WTC11 (cell line): Measurements from ENCODE around the gene CALN1. TPM values are rescaled to one million over a fixed set of nuclear protein-coding genes. Genes with fewer than 3 reads are reported as not detected.

Experiments
- ATAC-seq: fragments of 200-7000 bp; cut with Tn5 transposase; 2 replicates; pipeline ENCODE4 v1.10.0; 2021; ENCODE audit warnings: mild to moderate bottlenecking, moderate library complexity
- CTCF ChIA-PET: fragments of 300-600 bp; sonication (Branson Sonifier 250); formaldehyde crosslinking; loops from one replicate; lab custom pipeline; 2021; ENCODE audit warnings: antibody characterized with exemption; lab: Charles Lee
- POLR2A ChIA-PET: fragments of 350-600 bp; sonication (Branson Sonifier 250); formaldehyde crosslinking; loops from one replicate; lab custom pipeline; 2021; ENCODE audit warnings: antibody characterized with exemption; lab: Charles Lee
- DNase-seq: peaks from one replicate; pipeline ENCODE4 v3.0.0; 2021; ENCODE audit warnings: low spot score
- H3K27ac Mint-ChIP-seq: 2 replicates; pipeline ENCODE4 v1.8.0; 2021; ENCODE audit warnings: mixed read lengths
- H3K27me3 Mint-ChIP-seq: 2 replicates; pipeline ENCODE4 v1.8.0; 2021; ENCODE audit warnings: low read depth, mild to moderate bottlenecking, moderate library complexity, mixed read lengths
- H3K36me3 Mint-ChIP-seq: 2 replicates; pipeline ENCODE4 v1.8.0; 2021; ENCODE audit warnings: mixed read lengths
- H3K4me1 Mint-ChIP-seq: 2 replicates; pipeline ENCODE4 v1.8.0; 2022; ENCODE audit warnings: mixed read lengths
- H3K4me3 Mint-ChIP-seq: 2 replicates; pipeline ENCODE4 v1.8.0; 2021; ENCODE audit warnings: mild to moderate bottlenecking, moderate library complexity, mixed read lengths
- H3K9me3 Mint-ChIP-seq: 2 replicates; pipeline ENCODE4 v1.8.0; 2021; ENCODE audit warnings: mixed read lengths
- CREB1 ChIP-seq: sonication (generic); formaldehyde crosslinking; IDR thresholded peaks from 2 replicates; pipeline ENCODE4 v1.8.0; 2023; ENCODE audit warnings: mild to moderate bottlenecking, missing genetic modification reagents
- EMX1 ChIP-seq: fragments of 250-450 bp; sonication (Bioruptor Pico); IDR thresholded peaks from 2 replicates; pipeline ENCODE4 v1.8.0; 2021; ENCODE audit warnings: mild to moderate bottlenecking
- ETV6 ChIP-seq: sonication (generic); formaldehyde crosslinking; IDR thresholded peaks from 2 replicates; pipeline ENCODE4 v1.8.1; 2022; ENCODE audit warnings: mild to moderate bottlenecking, missing genetic modification reagents
- FOXP1 ChIP-seq: sonication (generic); formaldehyde crosslinking; IDR thresholded peaks from 2 replicates; pipeline ENCODE4 v1.8.0; 2022; ENCODE audit warnings: missing genetic modification reagents, mild to moderate bottlenecking, moderate library complexity, borderline replicate concordance
- GABPB1 ChIP-seq: sonication (generic); formaldehyde crosslinking; IDR thresholded peaks from 2 replicates; pipeline ENCODE4 v1.8.1; 2023; ENCODE audit warnings: mild to moderate bottlenecking, missing genetic modification reagents
- JAZF1 ChIP-seq: fragments of 250-450 bp; sonication (Bioruptor Pico); IDR thresholded peaks from 2 replicates; pipeline ENCODE4 v1.9.0; 2021; ENCODE audit warnings: moderate library complexity, mild to moderate bottlenecking, inconsistent platforms
- MAX ChIP-seq: sonication (generic); formaldehyde crosslinking; IDR thresholded peaks from 2 replicates; pipeline ENCODE4 v1.8.0; 2022; ENCODE audit warnings: mild to moderate bottlenecking, missing genetic modification reagents
- MLX ChIP-seq: sonication (generic); formaldehyde crosslinking; IDR thresholded peaks from 2 replicates; pipeline ENCODE4 v1.8.1; 2023; ENCODE audit warnings: mild to moderate bottlenecking, missing genetic modification reagents, moderate library complexity
- RELA ChIP-seq: sonication (generic); formaldehyde crosslinking; IDR thresholded peaks from 2 replicates; pipeline ENCODE4 v1.8.1; 2022; ENCODE audit warnings: missing genetic modification reagents, mild to moderate bottlenecking, borderline replicate concordance
- SMAD3 ChIP-seq: sonication (generic); formaldehyde crosslinking; IDR thresholded peaks from 2 replicates; pipeline ENCODE4 v1.8.0; 2022; ENCODE audit warnings: missing genetic modification reagents, mild to moderate bottlenecking, borderline replicate concordance
- SP1 ChIP-seq: sonication (generic); formaldehyde crosslinking; conservative IDR thresholded peaks from 2 replicates; pipeline ENCODE4 v1.8.1; 2022; ENCODE audit warnings: missing genetic modification reagents
- ZNF232 ChIP-seq: sonication (generic); formaldehyde crosslinking; IDR thresholded peaks from 2 replicates; pipeline ENCODE4 v1.8.0; 2022; ENCODE audit warnings: mild to moderate bottlenecking, missing genetic modification reagents
- ZNF281 ChIP-seq: sonication (generic); formaldehyde crosslinking; IDR thresholded peaks from 2 replicates; pipeline ENCODE4 v1.8.0; 2023; ENCODE audit warnings: mild to moderate bottlenecking, missing genetic modification reagents
- ZNF423 ChIP-seq: fragments of 250-450 bp; sonication (Bioruptor Pico); IDR thresholded peaks from 2 replicates; pipeline ENCODE4 v2.1.2; 2022; ENCODE audit warnings: mild to moderate bottlenecking, moderate library complexity
- total RNA-seq: library from RNA; stranded (reverse); gene quantifications from 3 replicates; pipeline ENCODE4 v1.2.3, GENCODE V29; 2021
- TF ChIP-seq, protein P1 (sequence below): fragments of 250-450 bp; sonication (Bioruptor Pico); IDR thresholded peaks from 2 replicates; pipeline ENCODE4 v1.9.0; 2021; ENCODE audit warnings: mild to moderate bottlenecking
- TF ChIP-seq, protein P2 (sequence below): sonication (generic); formaldehyde crosslinking; IDR thresholded peaks from 2 replicates; pipeline ENCODE4 v1.8.0; 2023; ENCODE audit warnings: missing genetic modification reagents, mild to moderate bottlenecking, borderline replicate concordance
- TF ChIP-seq, protein P3 (sequence below): sonication (generic); formaldehyde crosslinking; IDR thresholded peaks from 2 replicates; pipeline ENCODE4 v1.8.1; 2023; ENCODE audit warnings: mild to moderate bottlenecking, missing genetic modification reagents
- TF ChIP-seq, protein P4 (sequence below): sonication (generic); formaldehyde crosslinking; conservative IDR thresholded peaks from 2 replicates; pipeline ENCODE4 v1.8.1; 2023; ENCODE audit warnings: mild to moderate bottlenecking, low read depth, missing genetic modification reagents, moderate library complexity

CALN1 gene
- total RNA-seq, 1 experiment from 2014 or later = 10.5 TPM

GRCh38 chr7:72321081-72321480 lies 91.1 kb downstream of the CALN1 start (continued):
- no peak for TF ChIP-seq ETV6 (CRISPR knock-in tag)

DNA sequence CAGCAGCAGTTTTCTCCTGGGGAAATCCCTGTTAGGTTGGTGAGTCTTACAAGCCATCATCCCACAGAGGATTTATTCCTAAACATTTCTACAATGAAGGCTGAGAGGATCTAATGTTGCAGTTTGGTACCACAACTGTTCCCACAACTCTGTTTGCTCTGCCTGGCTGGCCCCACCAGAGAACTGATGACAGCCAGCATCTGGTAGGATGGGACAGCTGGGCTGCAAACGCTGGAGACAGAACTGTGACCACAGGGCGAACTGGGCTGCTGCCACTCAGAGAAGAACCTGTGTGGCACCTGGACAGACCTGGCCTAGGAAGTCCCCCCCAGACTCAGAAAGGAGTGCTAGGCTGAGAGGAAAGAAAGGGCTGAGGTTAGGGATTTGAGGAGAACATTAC lies 94.8 kb downstream of the CALN1 start:
- ChIA-PET POLR2A (no interaction called here), CTCF (no interaction called here)
- no peaks in the 10 kb centered on the region for H3K27me3 Mint-ChIP-seq
- H3K9me3 Mint-ChIP-seq = peaks cover 8% of the 10 kb centered on the region
- no peak for TF ChIP-seq ZNF232 (CRISPR knock-in tag)
- no peak for TF ChIP-seq SP1 (CRISPR knock-in tag)
- no peak for TF ChIP-seq ZNF423 (CRISPR knock-in tag)
- no peak for ATAC-seq
- no peak overlapping the region for H3K4me3 Mint-ChIP-seq
- peaks cover 8% of the 10 kb centered on the region; the same call in 1 of the 2 replicates for H3K36me3 Mint-ChIP-seq
- no peak for DNase-seq
- H3K27ac Mint-ChIP-seq = no peak overlapping the region
- peaks cover 5% of the 10 kb centered on the region; the same call in 1 of the 2 replicates for H3K4me1 Mint-ChIP-seq

DNA sequence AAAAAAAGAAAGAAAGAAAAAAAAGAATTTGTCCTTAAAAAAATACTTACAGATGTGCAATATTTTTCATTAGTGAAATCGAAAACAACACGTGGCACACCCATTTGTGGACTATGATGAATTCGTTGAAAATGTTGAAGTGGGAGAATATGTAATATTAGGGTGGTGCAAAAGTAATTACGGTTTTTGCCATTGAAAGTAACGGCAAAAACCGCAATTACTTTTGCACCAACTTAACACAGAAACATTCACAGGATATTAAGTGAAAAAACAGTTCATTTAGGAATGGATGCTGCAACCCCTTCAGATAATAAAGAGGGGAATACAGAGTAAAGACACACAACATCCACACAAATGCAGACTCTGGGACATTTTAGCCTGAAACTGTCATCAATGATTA lies 96.0 kb downstream of the CALN1 start:
- POLR2A ChIA-PET = no interaction called here
- Mint-ChIP-seq H3K27ac (no peak overlapping the region), H3K36me3 (peaks cover 8% of the 10 kb centered on the region; the same call in 1 of the 2 replicates), H3K9me3 (peaks cover 5% of the 10 kb centered on the region), H3K27me3 (no peaks in the 10 kb centered on the region), H3K4me3 (no peak overlapping the region), H3K4me1 (peaks cover 5% of the 10 kb centered on the region; the same call in 1 of the 2 replicates)
- DNase-seq (no peak), ATAC-seq (no peak)
- CTCF ChIA-PET = interaction anchor here (1.3 kb wide), 1 partner anchor 38 kb away, joined by 3 read pairs; no protein-coding TSS in a partner anchor
- no peak for TF ChIP-seq FOXP1 (CRISPR knock-in tag)
- TF ChIP-seq, protein P1, sequence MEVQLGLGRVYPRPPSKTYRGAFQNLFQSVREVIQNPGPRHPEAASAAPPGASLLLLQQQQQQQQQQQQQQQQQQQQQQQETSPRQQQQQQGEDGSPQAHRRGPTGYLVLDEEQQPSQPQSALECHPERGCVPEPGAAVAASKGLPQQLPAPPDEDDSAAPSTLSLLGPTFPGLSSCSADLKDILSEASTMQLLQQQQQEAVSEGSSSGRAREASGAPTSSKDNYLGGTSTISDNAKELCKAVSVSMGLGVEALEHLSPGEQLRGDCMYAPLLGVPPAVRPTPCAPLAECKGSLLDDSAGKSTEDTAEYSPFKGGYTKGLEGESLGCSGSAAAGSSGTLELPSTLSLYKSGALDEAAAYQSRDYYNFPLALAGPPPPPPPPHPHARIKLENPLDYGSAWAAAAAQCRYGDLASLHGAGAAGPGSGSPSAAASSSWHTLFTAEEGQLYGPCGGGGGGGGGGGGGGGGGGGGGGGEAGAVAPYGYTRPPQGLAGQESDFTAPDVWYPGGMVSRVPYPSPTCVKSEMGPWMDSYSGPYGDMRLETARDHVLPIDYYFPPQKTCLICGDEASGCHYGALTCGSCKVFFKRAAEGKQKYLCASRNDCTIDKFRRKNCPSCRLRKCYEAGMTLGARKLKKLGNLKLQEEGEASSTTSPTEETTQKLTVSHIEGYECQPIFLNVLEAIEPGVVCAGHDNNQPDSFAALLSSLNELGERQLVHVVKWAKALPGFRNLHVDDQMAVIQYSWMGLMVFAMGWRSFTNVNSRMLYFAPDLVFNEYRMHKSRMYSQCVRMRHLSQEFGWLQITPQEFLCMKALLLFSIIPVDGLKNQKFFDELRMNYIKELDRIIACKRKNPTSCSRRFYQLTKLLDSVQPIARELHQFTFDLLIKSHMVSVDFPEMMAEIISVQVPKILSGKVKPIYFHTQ = no peak
- TF ChIP-seq, protein P2, sequence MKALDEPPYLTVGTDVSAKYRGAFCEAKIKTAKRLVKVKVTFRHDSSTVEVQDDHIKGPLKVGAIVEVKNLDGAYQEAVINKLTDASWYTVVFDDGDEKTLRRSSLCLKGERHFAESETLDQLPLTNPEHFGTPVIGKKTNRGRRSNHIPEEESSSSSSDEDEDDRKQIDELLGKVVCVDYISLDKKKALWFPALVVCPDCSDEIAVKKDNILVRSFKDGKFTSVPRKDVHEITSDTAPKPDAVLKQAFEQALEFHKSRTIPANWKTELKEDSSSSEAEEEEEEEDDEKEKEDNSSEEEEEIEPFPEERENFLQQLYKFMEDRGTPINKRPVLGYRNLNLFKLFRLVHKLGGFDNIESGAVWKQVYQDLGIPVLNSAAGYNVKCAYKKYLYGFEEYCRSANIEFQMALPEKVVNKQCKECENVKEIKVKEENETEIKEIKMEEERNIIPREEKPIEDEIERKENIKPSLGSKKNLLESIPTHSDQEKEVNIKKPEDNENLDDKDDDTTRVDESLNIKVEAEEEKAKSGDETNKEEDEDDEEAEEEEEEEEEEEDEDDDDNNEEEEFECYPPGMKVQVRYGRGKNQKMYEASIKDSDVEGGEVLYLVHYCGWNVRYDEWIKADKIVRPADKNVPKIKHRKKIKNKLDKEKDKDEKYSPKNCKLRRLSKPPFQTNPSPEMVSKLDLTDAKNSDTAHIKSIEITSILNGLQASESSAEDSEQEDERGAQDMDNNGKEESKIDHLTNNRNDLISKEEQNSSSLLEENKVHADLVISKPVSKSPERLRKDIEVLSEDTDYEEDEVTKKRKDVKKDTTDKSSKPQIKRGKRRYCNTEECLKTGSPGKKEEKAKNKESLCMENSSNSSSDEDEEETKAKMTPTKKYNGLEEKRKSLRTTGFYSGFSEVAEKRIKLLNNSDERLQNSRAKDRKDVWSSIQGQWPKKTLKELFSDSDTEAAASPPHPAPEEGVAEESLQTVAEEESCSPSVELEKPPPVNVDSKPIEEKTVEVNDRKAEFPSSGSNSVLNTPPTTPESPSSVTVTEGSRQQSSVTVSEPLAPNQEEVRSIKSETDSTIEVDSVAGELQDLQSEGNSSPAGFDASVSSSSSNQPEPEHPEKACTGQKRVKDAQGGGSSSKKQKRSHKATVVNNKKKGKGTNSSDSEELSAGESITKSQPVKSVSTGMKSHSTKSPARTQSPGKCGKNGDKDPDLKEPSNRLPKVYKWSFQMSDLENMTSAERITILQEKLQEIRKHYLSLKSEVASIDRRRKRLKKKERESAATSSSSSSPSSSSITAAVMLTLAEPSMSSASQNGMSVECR (CRISPR knock-in tag) = no peak
- TF ChIP-seq GABPB1 (CRISPR knock-in tag) = no peak
- no peak for TF ChIP-seq ZNF232 (CRISPR knock-in tag)
- no peak for TF ChIP-seq ZNF281 (CRISPR knock-in tag)
- no peak for TF ChIP-seq JAZF1 (CRISPR knock-in tag)
- no peak for TF ChIP-seq MLX (CRISPR knock-in tag)
- TF ChIP-seq EMX1 (CRISPR knock-in tag) = no peak
- TF ChIP-seq SMAD3 (CRISPR knock-in tag) = no peak
- no peak for TF ChIP-seq MAX (CRISPR knock-in tag)
- TF ChIP-seq, protein P3, sequence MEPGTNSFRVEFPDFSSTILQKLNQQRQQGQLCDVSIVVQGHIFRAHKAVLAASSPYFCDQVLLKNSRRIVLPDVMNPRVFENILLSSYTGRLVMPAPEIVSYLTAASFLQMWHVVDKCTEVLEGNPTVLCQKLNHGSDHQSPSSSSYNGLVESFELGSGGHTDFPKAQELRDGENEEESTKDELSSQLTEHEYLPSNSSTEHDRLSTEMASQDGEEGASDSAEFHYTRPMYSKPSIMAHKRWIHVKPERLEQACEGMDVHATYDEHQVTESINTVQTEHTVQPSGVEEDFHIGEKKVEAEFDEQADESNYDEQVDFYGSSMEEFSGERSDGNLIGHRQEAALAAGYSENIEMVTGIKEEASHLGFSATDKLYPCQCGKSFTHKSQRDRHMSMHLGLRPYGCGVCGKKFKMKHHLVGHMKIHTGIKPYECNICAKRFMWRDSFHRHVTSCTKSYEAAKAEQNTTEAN (CRISPR knock-in tag) = no peak
- no peak for TF ChIP-seq RELA (CRISPR knock-in tag)
- no peak for TF ChIP-seq CREB1
- TF ChIP-seq, protein P4, sequence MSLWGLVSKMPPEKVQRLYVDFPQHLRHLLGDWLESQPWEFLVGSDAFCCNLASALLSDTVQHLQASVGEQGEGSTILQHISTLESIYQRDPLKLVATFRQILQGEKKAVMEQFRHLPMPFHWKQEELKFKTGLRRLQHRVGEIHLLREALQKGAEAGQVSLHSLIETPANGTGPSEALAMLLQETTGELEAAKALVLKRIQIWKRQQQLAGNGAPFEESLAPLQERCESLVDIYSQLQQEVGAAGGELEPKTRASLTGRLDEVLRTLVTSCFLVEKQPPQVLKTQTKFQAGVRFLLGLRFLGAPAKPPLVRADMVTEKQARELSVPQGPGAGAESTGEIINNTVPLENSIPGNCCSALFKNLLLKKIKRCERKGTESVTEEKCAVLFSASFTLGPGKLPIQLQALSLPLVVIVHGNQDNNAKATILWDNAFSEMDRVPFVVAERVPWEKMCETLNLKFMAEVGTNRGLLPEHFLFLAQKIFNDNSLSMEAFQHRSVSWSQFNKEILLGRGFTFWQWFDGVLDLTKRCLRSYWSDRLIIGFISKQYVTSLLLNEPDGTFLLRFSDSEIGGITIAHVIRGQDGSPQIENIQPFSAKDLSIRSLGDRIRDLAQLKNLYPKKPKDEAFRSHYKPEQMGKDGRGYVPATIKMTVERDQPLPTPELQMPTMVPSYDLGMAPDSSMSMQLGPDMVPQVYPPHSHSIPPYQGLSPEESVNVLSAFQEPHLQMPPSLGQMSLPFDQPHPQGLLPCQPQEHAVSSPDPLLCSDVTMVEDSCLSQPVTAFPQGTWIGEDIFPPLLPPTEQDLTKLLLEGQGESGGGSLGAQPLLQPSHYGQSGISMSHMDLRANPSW (CRISPR knock-in tag) = no peak
